OCI-LY1 (cell line): ENCODE data around the gene ITGAE.

Experiments
- EZH2 ChIP-seq: fragments of 200-600 bp; sonication (generic), shearing (Covaris generic); IDR thresholded peaks from 2 replicates; pipeline ENCODE4 v1.8.0; 2017; ENCODE audit warnings: borderline replicate concordance, mixed run types, mild to moderate bottlenecking, antibody characterized with exemption, low read length, moderate library complexity, mixed read lengths
- TF ChIP-seq, protein P1 (sequence below): fragments of 200-600 bp; sonication (generic), shearing (Covaris generic); IDR thresholded peaks from 2 replicates; pipeline ENCODE4 v1.5.1; 2017; ENCODE audit warnings: mild to moderate bottlenecking, antibody characterized with exemption, low read length, moderate library complexity, mixed read lengths

DNA sequence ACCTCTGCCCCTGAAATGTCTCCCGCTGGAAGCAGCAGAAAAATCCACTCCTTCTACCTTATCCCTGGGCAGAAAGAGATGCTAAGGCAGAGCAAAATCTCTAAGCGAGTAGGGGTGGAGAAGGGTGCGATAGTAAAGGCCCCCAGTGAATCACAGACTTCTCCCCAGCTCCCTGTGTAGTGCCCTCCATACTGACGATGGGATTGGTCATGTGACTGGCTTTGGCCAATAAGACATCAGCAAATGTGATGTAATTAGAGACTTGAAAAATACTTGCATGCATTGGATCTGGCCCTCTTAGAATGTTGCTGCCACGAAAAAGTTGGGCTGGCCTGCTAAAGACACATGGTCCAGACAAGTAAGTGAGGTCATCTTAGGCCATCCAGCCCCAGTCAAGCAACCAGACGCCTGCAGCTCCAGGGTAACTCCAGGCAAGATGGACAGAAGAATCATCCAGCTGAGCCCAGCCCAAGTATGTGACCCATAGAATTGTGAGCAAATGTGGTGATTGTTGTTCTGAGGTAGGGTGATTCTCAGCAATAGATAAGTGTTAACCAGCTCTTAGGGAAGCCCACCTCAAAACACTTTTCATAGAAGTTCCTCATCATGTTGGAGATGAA lies 41.3 kb downstream of the ITGAE start:
- TF ChIP-seq, protein P1, sequence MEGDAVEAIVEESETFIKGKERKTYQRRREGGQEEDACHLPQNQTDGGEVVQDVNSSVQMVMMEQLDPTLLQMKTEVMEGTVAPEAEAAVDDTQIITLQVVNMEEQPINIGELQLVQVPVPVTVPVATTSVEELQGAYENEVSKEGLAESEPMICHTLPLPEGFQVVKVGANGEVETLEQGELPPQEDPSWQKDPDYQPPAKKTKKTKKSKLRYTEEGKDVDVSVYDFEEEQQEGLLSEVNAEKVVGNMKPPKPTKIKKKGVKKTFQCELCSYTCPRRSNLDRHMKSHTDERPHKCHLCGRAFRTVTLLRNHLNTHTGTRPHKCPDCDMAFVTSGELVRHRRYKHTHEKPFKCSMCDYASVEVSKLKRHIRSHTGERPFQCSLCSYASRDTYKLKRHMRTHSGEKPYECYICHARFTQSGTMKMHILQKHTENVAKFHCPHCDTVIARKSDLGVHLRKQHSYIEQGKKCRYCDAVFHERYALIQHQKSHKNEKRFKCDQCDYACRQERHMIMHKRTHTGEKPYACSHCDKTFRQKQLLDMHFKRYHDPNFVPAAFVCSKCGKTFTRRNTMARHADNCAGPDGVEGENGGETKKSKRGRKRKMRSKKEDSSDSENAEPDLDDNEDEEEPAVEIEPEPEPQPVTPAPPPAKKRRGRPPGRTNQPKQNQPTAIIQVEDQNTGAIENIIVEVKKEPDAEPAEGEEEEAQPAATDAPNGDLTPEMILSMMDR: no peak
- TF ChIP-seq EZH2: no peak
